Esophagus muscularis mucosa (tissue), 4 donors: ENCODE measurements around the gene MCAM. TPM values are rescaled to one million over a fixed set of nuclear protein-coding genes. Genes with fewer than 3 reads are reported as not detected.

ENCODE experiments used
- DNase-seq: peaks from one replicate; pipeline ENCODE4 v3.0.0-alpha.2; 2017; ENCODE audit errors: extremely low spot score
- H3K27ac ChIP-seq, 4 donors: fragments of 200-600 bp; sonication (generic); replicated peaks in 1 of 4; 1 replicate in 3 of 4; 2 replicates in 1 of 4; pipeline ENCODE4 v1.5.1; 2016 to 2019; ENCODE audit warnings: mild to moderate bottlenecking in 1 of 4
- H3K27me3 ChIP-seq, 4 donors: fragments of 200-600 bp; sonication (generic); one replicate each; pipeline versions ENCODE4 v1.5.1 to v1.6.0; 2016 to 2019
- H3K36me3 ChIP-seq, 4 donors: fragments of 200-600 bp; sonication (generic); one replicate each; pipeline ENCODE4 v1.5.1; 2016 to 2019
- H3K4me1 ChIP-seq, 4 donors: fragments of 200-600 bp; sonication (generic); one replicate each; pipeline ENCODE4 v1.5.1; 2016 to 2019
- H3K4me3 ChIP-seq, 4 donors: fragments of 200-600 bp; sonication (generic); 1 replicate in 2 of 4; 2 replicates in 2 of 4; pipeline ENCODE4 v1.5.1; 2016 to 2019; ENCODE audit warnings: mild to moderate bottlenecking in 4 of 4, moderate library complexity in 1 of 4
- H3K9me3 ChIP-seq, 4 donors: fragments of 200-600 bp; sonication (generic); 1 replicate in 3 of 4; 2 replicates in 1 of 4; pipeline ENCODE4 v1.5.1; 2016 to 2019
- EP300 ChIP-seq: sonication (generic); formaldehyde crosslinking; IDR thresholded peaks from one replicate; pipeline ENCODE4 v1.6.1; 2017; ENCODE audit warnings: antibody characterized with exemption
- POLR2A ChIP-seq: fragments of 450-650 bp; IDR thresholded peaks from one replicate; pipeline ENCODE4 v1.6.1; 2017; ENCODE audit warnings: antibody characterized with exemption, moderate library complexity, mild to moderate bottlenecking, low read depth
- POLR2AphosphoS5 ChIP-seq, 2 donors: sonication (generic); formaldehyde crosslinking; IDR thresholded peaks; one replicate each; pipeline ENCODE4 v1.6.1; 2017; ENCODE audit warnings: antibody characterized with exemption in 2 of 2
- WGBS: methylation state at CpG from one replicate; pipeline ENCODE4 v1.1.5; 2018; 5-methylcytosine and 5-hydroxymethylcytosine counted together
- intact Hi-C: fragments of 100-400 bp; cut with DNase I; formaldehyde crosslinking; loops from one replicate; pipeline ENCODE4 v1.15.1; 2023
- total RNA-seq, 4 donors: library from RNA; depleted of rRNA; stranded (reverse); fragments of >200 nt; gene quantifications; one replicate each; pipeline versions ENCODE4 v1.1.0 to v1.2.1, GENCODE V29; 2016
- TF ChIP-seq, protein P1 (sequence below), 3 experiments: fragments of 200-600 bp in 2 of 3; fragments of 450-650 bp in 1 of 3; sonication (generic) in 2 of 3; IDR thresholded peaks; one replicate each; pipeline ENCODE4 v1.5.1; 2017 to 2019; ENCODE audit warnings: antibody characterized with exemption in 3 of 3, mild to moderate bottlenecking in 2 of 3, moderate library complexity in 1 of 3

The MCAM gene
- total RNA-seq, 4 donors from 2014 or later: 607 to 1,312 (median 805) TPM

DNA sequence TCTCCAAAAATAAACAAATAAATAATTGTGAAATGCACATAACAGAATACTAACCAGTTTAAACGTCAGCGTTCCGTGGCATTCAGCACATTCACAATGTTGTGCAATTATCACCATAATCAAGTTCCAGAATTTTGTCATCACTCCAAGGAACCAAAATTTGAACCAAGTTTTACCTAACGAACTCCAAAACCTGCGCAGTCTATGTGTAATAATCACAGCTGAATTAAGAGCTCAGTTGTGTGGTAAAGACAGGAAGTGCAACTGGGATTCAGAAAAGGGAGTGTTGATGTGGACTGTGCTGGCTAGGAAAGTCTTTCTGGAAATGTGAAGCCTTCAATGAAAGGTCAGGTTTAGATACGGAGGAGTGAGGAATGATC, 5.4 kb upstream of the MCAM start:
- intact Hi-C loops: loop anchor here (5.0 kb wide), 1 partner anchor 115 kb away; the partner anchor contains the start of gene CBL
- H3K4me3 ChIP-seq: peak overlapping the region in 2 of 4 donors; percentile 55 to 64
- no peaks in the 10 kb centered on the region for H3K36me3 ChIP-seq
- H3K27ac ChIP-seq: peak overlapping the region; percentile 98 to 99 (median 98)
- no peak for TF ChIP-seq EP300
- TF ChIP-seq, protein P1, sequence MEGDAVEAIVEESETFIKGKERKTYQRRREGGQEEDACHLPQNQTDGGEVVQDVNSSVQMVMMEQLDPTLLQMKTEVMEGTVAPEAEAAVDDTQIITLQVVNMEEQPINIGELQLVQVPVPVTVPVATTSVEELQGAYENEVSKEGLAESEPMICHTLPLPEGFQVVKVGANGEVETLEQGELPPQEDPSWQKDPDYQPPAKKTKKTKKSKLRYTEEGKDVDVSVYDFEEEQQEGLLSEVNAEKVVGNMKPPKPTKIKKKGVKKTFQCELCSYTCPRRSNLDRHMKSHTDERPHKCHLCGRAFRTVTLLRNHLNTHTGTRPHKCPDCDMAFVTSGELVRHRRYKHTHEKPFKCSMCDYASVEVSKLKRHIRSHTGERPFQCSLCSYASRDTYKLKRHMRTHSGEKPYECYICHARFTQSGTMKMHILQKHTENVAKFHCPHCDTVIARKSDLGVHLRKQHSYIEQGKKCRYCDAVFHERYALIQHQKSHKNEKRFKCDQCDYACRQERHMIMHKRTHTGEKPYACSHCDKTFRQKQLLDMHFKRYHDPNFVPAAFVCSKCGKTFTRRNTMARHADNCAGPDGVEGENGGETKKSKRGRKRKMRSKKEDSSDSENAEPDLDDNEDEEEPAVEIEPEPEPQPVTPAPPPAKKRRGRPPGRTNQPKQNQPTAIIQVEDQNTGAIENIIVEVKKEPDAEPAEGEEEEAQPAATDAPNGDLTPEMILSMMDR (IDR thresholded peaks at IDR 0.05): peak in 1 of 3 experiments; percentile 24
- 60% methylated on average over 6 of the region's 6 CpGs for WGBS
- H3K9me3 ChIP-seq: no peaks in the 10 kb centered on the region
- no peak for DNase-seq
- no peaks in the 10 kb centered on the region for H3K27me3 ChIP-seq
- peaks cover 54 to 67% (median 62%) of the 10 kb centered on the region in 4 donors for H3K4me1 ChIP-seq

DNA sequence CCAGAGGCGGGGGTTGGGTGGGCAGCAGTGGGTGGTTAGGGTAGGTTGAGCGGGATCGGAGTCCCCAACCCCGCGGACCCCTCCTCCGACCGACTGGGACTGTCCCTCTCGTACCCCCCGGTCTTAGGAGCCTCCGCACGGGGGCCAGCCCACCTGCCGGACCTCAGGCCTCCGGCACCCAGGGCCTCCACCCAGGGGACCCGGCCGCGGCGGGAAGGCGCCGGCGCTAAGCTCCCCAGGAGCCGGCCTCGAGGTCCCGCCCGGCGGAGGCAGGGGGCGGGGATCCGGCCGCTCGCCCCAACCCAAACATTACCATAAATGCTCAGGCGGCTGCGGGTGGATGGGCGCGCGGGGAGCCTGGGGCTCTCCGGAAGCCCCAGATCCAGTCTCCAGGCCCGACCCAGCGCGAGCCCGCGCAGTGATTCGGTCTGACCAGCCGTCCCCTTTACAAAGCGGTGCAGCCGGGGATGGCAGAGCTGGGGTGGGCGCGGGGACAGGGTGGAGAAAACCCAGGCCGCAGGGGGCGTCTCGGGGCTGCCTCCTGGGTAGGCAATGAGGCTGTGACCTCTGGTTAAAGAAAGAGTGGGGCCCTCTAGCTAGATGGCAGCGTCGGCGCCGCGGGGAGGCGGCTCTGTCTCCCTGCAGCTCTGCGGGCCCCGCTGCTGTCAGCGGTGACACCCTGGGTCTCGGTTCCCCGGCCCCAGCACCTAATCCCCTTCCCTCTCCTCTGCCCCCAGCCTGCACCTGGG, 4.0 kb upstream of the MCAM start:
- 9% methylated on average over 33 of the region's 60 CpGs for WGBS
- Histone ChIP-seq H3K27me3 (no peaks in the 10 kb centered on the region), H3K36me3 (no peaks in the 10 kb centered on the region), H3K4me3 (peak overlapping the region; percentile 55 to 64 (median 58)), H3K27ac (peak overlapping the region; percentile 98 to 99 (median 98)), H3K9me3 (no peaks in the 10 kb centered on the region), H3K4me1 (peaks cover 61 to 80% (median 70%) of the 10 kb centered on the region in 4 donors)
- DNase-seq: peak; percentile 92
- TF ChIP-seq POLR2A (peak; percentile 70), EP300 (no peak), POLR2AphosphoS5 (IDR thresholded peaks at IDR 0.05) (peak; percentile 84 to 96)
- intact Hi-C loops: loop anchor here (5.0 kb wide), 1 partner anchor 114 kb away; the partner anchor contains the start of gene CBL

DNA sequence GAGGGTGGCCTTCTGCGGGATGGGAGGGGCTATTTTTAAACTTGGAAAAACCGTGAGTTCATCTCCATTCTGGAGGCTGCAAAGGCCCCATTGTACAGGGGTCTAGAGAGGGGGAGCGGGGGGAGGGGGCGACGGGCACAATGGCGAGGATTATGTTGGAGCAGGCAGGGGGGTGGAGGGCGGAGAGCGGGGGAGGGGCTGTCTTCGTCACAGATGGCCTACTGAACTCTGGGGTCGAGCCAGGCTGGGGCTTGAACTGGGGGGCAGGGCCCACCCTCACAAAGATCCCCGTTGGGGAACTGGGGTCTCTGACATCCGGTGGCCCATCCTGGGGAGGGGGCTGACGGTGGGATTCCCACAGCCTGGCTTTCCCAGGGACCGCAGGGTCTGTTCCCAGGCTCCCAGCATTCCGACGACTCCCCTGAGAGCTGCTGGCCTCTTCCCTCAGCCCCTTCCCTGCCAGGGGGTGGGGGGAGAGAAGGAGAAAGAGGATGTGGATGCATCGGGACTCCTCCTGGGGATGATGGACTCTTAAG, 3.4 kb upstream of the MCAM start:
- Histone ChIP-seq H3K36me3 (no peaks in the 10 kb centered on the region), H3K27me3 (no peaks in the 10 kb centered on the region), H3K9me3 (no peaks in the 10 kb centered on the region), H3K4me3 (peak overlapping the region; percentile 55 to 64 (median 58)), H3K27ac (peak overlapping the region; percentile 98 to 99 (median 98)), H3K4me1 (peaks cover 68 to 86% (median 75%) of the 10 kb centered on the region in 4 donors)
- WGBS: 26% methylated on average over 17 of the region's 17 CpGs
- DNase-seq: peak; percentile 86
- intact Hi-C loops: loop anchor here (5.0 kb wide), 1 partner anchor 113 kb away; the partner anchor contains the start of gene CBL
- no peak for TF ChIP-seq EP300

DNA sequence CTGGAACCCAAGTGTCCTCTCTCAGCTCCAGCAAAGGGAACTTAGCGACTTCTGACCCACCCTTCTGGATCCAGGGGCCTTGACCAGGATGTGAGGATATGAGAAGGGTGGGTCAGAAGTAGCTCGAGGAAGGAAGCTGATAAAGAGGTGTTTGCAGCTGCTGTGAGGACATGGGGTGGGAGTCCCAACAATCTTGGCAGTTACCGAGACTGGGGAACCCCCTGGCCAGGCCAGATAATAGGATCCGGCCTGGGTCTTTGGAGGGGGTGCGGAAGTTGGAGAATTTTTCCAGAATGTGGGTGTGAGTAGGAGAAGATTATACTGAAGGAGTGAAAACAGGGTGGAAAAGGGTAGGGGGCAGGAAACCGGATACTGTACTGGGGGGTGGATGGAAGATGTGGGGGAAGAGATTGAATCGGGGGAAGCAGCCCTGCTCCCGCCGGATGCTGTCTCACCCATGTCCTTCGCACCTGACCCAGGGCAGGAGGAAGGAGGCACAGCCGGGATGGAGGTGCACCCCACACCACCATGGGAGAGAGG, 2.8 kb upstream of the MCAM start:
- H3K4me3 ChIP-seq: peak overlapping the region; percentile 55 to 64 (median 58)
- intact Hi-C loops: loop anchor here (5.0 kb wide), 1 partner anchor 112 kb away; the partner anchor contains the start of gene CBL
- no peaks in the 10 kb centered on the region for H3K27me3 ChIP-seq
- no peak for DNase-seq
- H3K36me3 ChIP-seq: peaks cover 0 to 4% (median 1%) of the 10 kb centered on the region in 4 donors
- peaks cover 73 to 92% (median 81%) of the 10 kb centered on the region in 4 donors for H3K4me1 ChIP-seq
- H3K27ac ChIP-seq: peak overlapping the region; percentile 98 to 99 (median 98)
- TF ChIP-seq, protein P1 (IDR thresholded peaks at IDR 0.05): no peak
- peak in 1 of 2 donors; percentile 17 for TF ChIP-seq POLR2AphosphoS5 (IDR thresholded peaks at IDR 0.05)
- no peaks in the 10 kb centered on the region for H3K9me3 ChIP-seq
- WGBS: 53% methylated on average over 11 of the region's 11 CpGs

DNA sequence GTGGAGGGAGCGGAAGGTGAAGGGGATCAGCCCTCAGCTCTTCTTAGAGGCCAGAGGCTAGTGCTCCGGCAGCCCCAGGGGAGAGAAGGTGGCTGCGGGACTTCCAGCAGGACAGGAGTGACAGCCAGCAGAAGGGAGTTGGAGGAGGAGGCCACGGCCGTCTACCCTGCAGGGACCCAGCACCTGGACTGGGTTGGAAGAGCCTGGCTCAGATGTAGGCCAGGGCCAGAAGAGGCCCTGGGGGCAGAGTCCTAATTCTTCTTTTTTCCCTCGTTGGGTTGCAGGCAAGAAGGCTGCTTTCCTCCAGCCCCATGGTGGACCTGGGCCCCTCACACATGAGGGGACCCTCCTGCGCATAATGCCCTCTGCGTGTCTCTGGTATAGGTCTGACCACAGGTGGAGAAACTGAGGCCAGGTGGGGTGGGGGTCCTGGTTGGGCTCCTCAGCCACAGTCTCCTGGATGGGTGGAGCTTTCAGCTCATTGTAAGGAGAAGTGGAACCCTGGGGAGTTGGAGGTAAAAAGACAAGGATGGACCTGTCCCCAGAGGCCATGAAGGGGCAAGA, 2.3 kb upstream of the MCAM start:
- no peaks in the 10 kb centered on the region for H3K27me3 ChIP-seq
- no peak for DNase-seq
- no peaks in the 10 kb centered on the region for H3K9me3 ChIP-seq
- peaks cover 0 to 10% (median 7%) of the 10 kb centered on the region in 4 donors for H3K36me3 ChIP-seq
- 80% methylated on average over 4 of the region's 8 CpGs for WGBS
- H3K27ac ChIP-seq: peak overlapping the region; percentile 98 to 99 (median 98)
- H3K4me3 ChIP-seq: peak overlapping the region in 3 of 4 donors; percentile 16 to 79 (median 31)
- peaks cover 73 to 97% (median 86%) of the 10 kb centered on the region in 4 donors for H3K4me1 ChIP-seq
- TF ChIP-seq, protein P1 (IDR thresholded peaks at IDR 0.05): no peak
- TF ChIP-seq POLR2AphosphoS5 (IDR thresholded peaks at IDR 0.05): no peak
- TF ChIP-seq EP300: no peak
- no peak for TF ChIP-seq POLR2A
- intact Hi-C loops: no loop called here
